ENCODE results near the gene HDX.

HDX gene

DNA sequence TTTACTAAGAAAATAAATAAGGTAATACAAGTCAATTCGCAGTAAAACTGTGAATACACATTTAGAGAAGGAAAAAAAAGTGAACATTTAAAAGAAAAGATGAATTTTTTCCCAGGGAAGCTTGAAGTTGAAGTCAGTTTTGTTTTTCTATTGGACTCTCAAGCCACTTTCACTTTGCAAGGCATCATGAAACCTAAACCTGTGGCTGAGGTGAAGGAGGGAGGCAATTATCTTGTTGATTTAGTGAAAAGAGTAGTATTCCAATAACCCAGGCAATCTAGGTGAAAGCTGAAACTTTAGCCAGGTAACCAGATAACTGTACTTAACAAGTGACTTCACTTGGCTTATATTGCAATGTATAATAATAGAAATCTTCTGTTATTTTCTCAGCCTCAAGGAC lies 138.6 kb downstream of the HDX start:
- TF ChIP-seq GATA2 (IDR thresholded peaks at IDR 0.05; ENCODE audit: low read depth, low read length) = no peak
- TF ChIP-seq GATA3 (IDR thresholded peaks at IDR 0.05; ENCODE audit: low read depth, low read length) = no peak

- TF ChIP-seq GATA3 (IDR thresholded peaks at IDR 0.05; ENCODE audit: low read depth, low read length) = no peak
- no peak for TF ChIP-seq GATA2 (IDR thresholded peaks at IDR 0.05; ENCODE audit: low read depth, low read length)
Measured at GRCh38 chrX:84363051-84363450, 139.2 kb downstream of the HDX start.

- TF ChIP-seq GATA2 (IDR thresholded peaks at IDR 0.05; ENCODE audit: low read depth, low read length) (no peak), GATA3 (IDR thresholded peaks at IDR 0.05; ENCODE audit: low read depth, low read length) (no peak)
Measured at GRCh38 chrX:84362184-84362838, 139.9 kb downstream of the HDX start.

GRCh38 chrX:84358271-84358670 lies 144.0 kb downstream of the HDX start:
- no peak for TF ChIP-seq GATA2 (IDR thresholded peaks at IDR 0.05; ENCODE audit: low read depth, low read length)
- no peak for TF ChIP-seq GATA3 (IDR thresholded peaks at IDR 0.05; ENCODE audit: low read depth, low read length)

DNA sequence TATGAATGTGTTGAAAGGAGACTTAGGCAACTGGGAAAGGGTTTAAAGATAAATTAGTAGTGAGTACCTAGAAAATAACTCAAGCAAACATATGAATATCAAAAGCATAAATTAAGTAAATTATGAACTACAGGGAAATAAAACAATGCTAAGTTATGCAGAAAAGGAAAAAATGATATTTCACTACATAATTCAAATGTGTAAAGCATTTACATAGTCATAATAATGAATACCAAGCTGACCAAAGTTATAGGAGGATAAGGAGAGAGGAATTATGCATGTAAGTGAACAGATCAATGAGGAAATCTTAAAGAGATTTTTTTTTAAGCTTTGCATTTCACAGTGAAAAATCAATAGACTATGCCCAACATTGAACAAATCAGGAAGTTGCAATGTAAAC lies 145.0 kb downstream of the HDX start:
- TF ChIP-seq GATA3 (IDR thresholded peaks at IDR 0.05; ENCODE audit: low read depth, low read length) = no peak
- TF ChIP-seq GATA2 (IDR thresholded peaks at IDR 0.05; ENCODE audit: low read depth, low read length) = no peak

DNA sequence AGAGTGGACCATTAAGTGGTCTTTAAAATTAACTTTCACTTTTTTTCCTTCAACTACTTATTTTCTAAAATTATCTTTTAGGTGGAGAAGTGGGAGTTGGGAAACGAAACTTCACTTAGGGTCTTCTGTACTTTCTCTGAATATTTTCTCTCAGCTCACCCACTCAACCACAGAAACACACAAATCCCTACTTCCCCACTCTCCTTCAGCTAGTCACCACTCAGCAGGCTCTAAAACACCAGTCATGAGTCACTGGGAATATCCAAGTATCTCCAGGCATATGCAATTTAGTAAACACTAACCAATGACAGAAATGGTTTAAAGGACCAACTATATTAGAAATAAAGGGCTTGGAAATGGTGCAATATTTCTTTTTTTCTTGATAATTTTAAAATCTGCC lies 161.3 kb downstream of the HDX start:
- TF ChIP-seq GATA2 (IDR thresholded peaks at IDR 0.05; ENCODE audit: low read depth, low read length) (no peak), GATA3 (IDR thresholded peaks at IDR 0.05; ENCODE audit: low read depth, low read length) (no peak)

GRCh38 chrX:84339507-84340364 lies 162.5 kb downstream of the HDX start:
- TF ChIP-seq GATA2 (IDR thresholded peaks at IDR 0.05; ENCODE audit: low read depth, low read length) (no peak), GATA3 (IDR thresholded peaks at IDR 0.05; ENCODE audit: low read depth, low read length) (no peak)

- no peak for TF ChIP-seq GATA2 (IDR thresholded peaks at IDR 0.05; ENCODE audit: low read depth, low read length)
- no peak for TF ChIP-seq GATA3 (IDR thresholded peaks at IDR 0.05; ENCODE audit: low read depth, low read length)
Measured at GRCh38 chrX:84336646-84337045, 165.6 kb downstream of the HDX start.

- TF ChIP-seq GATA3 (IDR thresholded peaks at IDR 0.05; ENCODE audit: low read depth, low read length) (no peak), GATA2 (IDR thresholded peaks at IDR 0.05; ENCODE audit: low read depth, low read length) (no peak)
Measured at GRCh38 chrX:84335121-84335520, 167.1 kb downstream of the HDX start.

- TF ChIP-seq GATA3 (IDR thresholded peaks at IDR 0.05; ENCODE audit: low read depth, low read length) (no peak), GATA2 (IDR thresholded peaks at IDR 0.05; ENCODE audit: low read depth, low read length) (no peak)
Measured at GRCh38 chrX:84322083-84322827, 180.0 kb downstream of the HDX start.

- TF ChIP-seq GATA3 (IDR thresholded peaks at IDR 0.05; ENCODE audit: low read depth, low read length) (no peak), GATA2 (IDR thresholded peaks at IDR 0.05; ENCODE audit: low read depth, low read length) (no peak)
Measured at GRCh38 chrX:84320614-84321013, 181.6 kb downstream of the HDX start.

DNA sequence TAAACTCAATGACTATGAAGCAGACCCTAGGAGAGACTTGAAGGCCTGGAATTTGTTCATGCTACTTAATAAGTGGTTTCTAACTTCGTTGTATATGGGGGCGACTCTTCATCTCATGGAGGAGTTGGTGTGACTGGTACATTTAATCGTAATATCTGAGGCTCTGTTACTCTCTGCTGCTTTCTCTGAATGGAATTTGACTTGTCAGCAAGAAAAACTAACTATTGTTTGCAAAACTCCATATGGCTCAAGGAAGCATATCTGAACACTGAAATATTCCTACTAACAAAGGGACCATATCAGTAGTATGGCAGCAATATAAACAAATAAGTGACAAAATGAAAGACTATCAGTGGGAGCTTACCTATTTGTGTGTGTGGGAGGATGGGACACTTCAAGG lies 182.2 kb downstream of the HDX start:
- TF ChIP-seq GATA3 (IDR thresholded peaks at IDR 0.05; ENCODE audit: low read depth, low read length) (no peak), GATA2 (IDR thresholded peaks at IDR 0.05; ENCODE audit: low read depth, low read length) (no peak)

DNA sequence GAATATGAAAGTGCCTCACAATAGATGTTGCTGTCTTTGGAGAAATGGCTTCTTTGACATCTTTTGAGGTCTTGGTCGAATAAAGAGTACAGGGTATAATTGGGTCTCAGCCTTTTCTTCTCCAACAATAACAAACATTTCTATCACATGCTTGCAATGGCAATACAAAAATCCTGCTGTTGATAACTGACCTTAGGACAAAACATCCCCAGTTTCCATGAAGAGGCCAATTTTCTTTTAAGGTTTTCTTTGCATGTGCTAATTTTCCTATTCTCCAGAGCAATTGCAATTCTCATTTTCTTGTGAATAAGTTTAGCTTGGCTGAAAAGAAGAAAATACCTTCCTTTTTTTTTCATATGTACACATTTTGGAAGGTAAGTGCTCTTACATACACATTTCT lies 183.6 kb downstream of the HDX start:
- no peak for TF ChIP-seq GATA3 (IDR thresholded peaks at IDR 0.05; ENCODE audit: low read depth, low read length)
- TF ChIP-seq GATA2 (IDR thresholded peaks at IDR 0.05; ENCODE audit: low read depth, low read length) = no peak

All from SH-SY5Y (cell line).